ENCODE data around the gene SLC27A3. TPM values are rescaled to one million over a fixed set of nuclear protein-coding genes. Genes with fewer than 3 reads are reported as not detected.
A peak's percentile ranks its signal among the peaks of the same experiment; 100 is the strongest.

SLC27A3 gene
- polyA plus RNA-seq, 3 donors = 84.5 to 123 (median 118) TPM

DNA sequence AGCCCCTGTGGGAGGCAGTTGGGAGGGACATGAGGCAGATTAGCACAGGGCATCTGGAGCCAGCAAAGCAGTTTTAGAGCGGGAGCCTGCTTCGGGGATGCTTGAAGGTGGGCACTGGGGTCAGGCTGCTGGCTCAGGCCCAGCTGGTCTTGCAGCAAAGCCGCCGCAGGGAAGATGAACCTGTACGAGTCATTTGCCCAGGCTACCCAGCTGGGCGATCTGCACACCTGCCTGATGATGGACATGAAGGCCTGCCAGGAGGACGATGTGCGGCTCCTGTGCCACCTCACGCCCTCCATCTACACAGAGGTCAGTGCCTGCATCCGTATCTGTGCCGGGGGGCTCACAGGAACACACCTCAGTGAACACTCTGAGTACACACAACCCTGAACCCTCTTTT is 7.7 kb upstream of the SLC27A3 start:
- H3K9me3 ChIP-seq (replicated peaks in 1 of 2; ENCODE audit: control insufficient read depth in 1 of 2, insufficient read depth in 1 of 2, low read length in 2 of 2) = no peaks in the 10 kb centered on the region
- H3K4me3 Mint-ChIP-seq = no peak overlapping the region
- TF ChIP-seq, protein P1, sequence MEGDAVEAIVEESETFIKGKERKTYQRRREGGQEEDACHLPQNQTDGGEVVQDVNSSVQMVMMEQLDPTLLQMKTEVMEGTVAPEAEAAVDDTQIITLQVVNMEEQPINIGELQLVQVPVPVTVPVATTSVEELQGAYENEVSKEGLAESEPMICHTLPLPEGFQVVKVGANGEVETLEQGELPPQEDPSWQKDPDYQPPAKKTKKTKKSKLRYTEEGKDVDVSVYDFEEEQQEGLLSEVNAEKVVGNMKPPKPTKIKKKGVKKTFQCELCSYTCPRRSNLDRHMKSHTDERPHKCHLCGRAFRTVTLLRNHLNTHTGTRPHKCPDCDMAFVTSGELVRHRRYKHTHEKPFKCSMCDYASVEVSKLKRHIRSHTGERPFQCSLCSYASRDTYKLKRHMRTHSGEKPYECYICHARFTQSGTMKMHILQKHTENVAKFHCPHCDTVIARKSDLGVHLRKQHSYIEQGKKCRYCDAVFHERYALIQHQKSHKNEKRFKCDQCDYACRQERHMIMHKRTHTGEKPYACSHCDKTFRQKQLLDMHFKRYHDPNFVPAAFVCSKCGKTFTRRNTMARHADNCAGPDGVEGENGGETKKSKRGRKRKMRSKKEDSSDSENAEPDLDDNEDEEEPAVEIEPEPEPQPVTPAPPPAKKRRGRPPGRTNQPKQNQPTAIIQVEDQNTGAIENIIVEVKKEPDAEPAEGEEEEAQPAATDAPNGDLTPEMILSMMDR (IDR thresholded peaks at IDR 0.05) = no peak
- H4K20me1 ChIP-seq (ENCODE audit: insufficient read depth, low read length) = no peaks in the 10 kb centered on the region
- H3K27ac Mint-ChIP-seq = peak overlapping the region in 2 of 7 donors; percentile 39 to 41
- peaks cover 69 to 93% of the 10 kb centered on the region in 2 donors for H3K36me3 ChIP-seq (replicated peaks in 1 of 2; ENCODE audit: control insufficient read depth in 1 of 2, insufficient read depth in 2 of 2, low read length in 2 of 2)
- peaks cover 28% of the 10 kb centered on the region for H3K4me1 Mint-ChIP-seq
- H3K27me3 Mint-ChIP-seq (ENCODE audit: low read depth in 3 of 3) = peaks cover 0 to 5% (median 0%) of the 10 kb centered on the region in 3 donors
- H3K4me3 ChIP-seq (replicated peaks in 1 of 3; ENCODE audit: low read depth in 2 of 3, low read length in 3 of 3) = no peak overlapping the region
- no peaks in the 10 kb centered on the region for H3K9me3 Mint-ChIP-seq
- H3K27me3 ChIP-seq (ENCODE audit: control insufficient read depth in 2 of 2, insufficient read depth in 2 of 2, low read length in 2 of 2) = no peaks in the 10 kb centered on the region
- peaks cover 5% of the 10 kb centered on the region for H3K79me2 ChIP-seq (ENCODE audit: insufficient read depth, low read length)
- no peak for DNase-seq
- intact Hi-C loops (cut with micrococcal nuclease) = no loop called here
- peaks cover 81 to 97% of the 10 kb centered on the region in 2 donors for H3K36me3 Mint-ChIP-seq
- H3K4me1 ChIP-seq (ENCODE audit: control insufficient read depth in 1 of 2, insufficient read depth in 2 of 2, low read length in 2 of 2) = peaks cover 24% of the 10 kb centered on the region in 2 donors
- peak overlapping the region in 1 of 2 donors; percentile 69 for H3K27ac ChIP-seq (ENCODE audit: low read depth in 1 of 2, low read length in 2 of 2)
- H2AFZ ChIP-seq (ENCODE audit: insufficient read depth, low read depth, low read length, poor library complexity, severe bottlenecking) = no peak overlapping the region
- H3K4me2 ChIP-seq (replicated peaks; ENCODE audit: extremely low read depth, low read length, poor library complexity, severe bottlenecking) = no peak overlapping the region
- no peak overlapping the region for H3K9ac ChIP-seq (ENCODE audit: insufficient read depth, low read length, poor library complexity, severe bottlenecking)
- WGBS (ENCODE audit: insufficient coverage) = 100% methylated on average over 11 of the region's 11 CpGs

- Histone ChIP-seq H3K79me2 (ENCODE audit: insufficient read depth, low read length) (peaks cover 5% of the 10 kb centered on the region), H3K27me3 (ENCODE audit: control insufficient read depth in 2 of 2, insufficient read depth in 2 of 2, low read length in 2 of 2) (no peaks in the 10 kb centered on the region), H3K4me3 (replicated peaks in 1 of 3; ENCODE audit: low read depth in 2 of 3, low read length in 3 of 3) (no peak overlapping the region), H4K20me1 (ENCODE audit: insufficient read depth, low read length) (no peaks in the 10 kb centered on the region), H3K27ac (ENCODE audit: low read depth in 1 of 2, low read length in 2 of 2) (peak overlapping the region; percentile 47 to 69), H3K4me1 (ENCODE audit: control insufficient read depth in 1 of 2, insufficient read depth in 2 of 2, low read length in 2 of 2) (peaks cover 34 to 35% of the 10 kb centered on the region in 2 donors), H3K9me3 (replicated peaks in 1 of 2; ENCODE audit: control insufficient read depth in 1 of 2, insufficient read depth in 1 of 2, low read length in 2 of 2) (no peaks in the 10 kb centered on the region), H3K36me3 (replicated peaks in 1 of 2; ENCODE audit: control insufficient read depth in 1 of 2, insufficient read depth in 2 of 2, low read length in 2 of 2) (peaks cover 59 to 82% of the 10 kb centered on the region in 2 donors), H3K4me2 (replicated peaks; ENCODE audit: extremely low read depth, low read length, poor library complexity, severe bottlenecking) (no peak overlapping the region), H3K9ac (ENCODE audit: insufficient read depth, low read length, poor library complexity, severe bottlenecking) (no peak overlapping the region), H2AFZ (ENCODE audit: insufficient read depth, low read depth, low read length, poor library complexity, severe bottlenecking) (no peak overlapping the region)
- Mint-ChIP-seq H3K9me3 (no peaks in the 10 kb centered on the region), H3K4me3 (no peak overlapping the region), H3K36me3 (peaks cover 70 to 89% of the 10 kb centered on the region in 2 donors), H3K4me1 (peaks cover 39% of the 10 kb centered on the region), H3K27ac (peak overlapping the region; percentile 75 to 88 (median 82)), H3K27me3 (ENCODE audit: low read depth in 3 of 3) (peaks cover 0 to 5% (median 0%) of the 10 kb centered on the region in 3 donors)
- TF ChIP-seq, protein P1 (IDR thresholded peaks at IDR 0.05) = no peak
- intact Hi-C loops (cut with micrococcal nuclease) = no loop called here
- DNase-seq = no peak
- 100% methylated on average over 2 of the region's 4 CpGs for WGBS (ENCODE audit: insufficient coverage)
These were observed 6.7 kb upstream of the SLC27A3 start for GRCh38 chr1:153768316-153769181.
